C4-2B (cell line): ENCODE data around the gene INPP5J.

Experiments
- CTCF ChIP-seq: fragments of 450-650 bp; conservative IDR thresholded peaks from 2 replicates; pipeline ENCODE4 v1.5.1; 2017; ENCODE audit warnings: mild to moderate bottlenecking
- ZFX ChIP-seq: fragments of 450-650 bp; IDR thresholded peaks from 2 replicates; pipeline ENCODE4 v1.6.1; 2017

DNA sequence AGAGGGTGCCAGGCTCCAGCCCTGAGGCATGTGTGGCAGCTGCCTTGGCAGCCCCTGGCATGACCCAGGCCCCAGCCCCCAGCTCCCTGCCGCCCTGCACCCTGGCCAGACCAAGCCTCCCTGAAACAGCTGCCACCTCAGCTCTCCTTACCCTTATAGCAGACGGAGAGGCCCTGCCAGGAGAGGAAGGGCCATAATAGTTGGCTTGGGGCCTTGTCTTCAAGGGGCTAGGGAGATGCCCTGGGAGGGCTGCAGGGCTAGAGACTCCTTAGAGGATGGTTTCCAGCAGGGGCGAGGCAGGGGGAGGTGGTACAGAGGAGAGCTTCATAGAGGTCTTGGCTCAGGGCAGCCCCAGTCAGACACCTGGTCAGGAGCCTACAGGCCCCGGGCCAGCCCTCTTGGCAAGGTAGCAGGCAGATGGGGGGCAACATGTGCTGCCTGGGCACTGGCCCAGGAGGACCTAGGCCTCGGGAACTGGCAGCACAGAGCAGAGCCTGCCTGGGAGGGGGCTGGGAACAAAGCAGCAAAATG lies 28.7 kb upstream of the INPP5J start:
- TF ChIP-seq CTCF (no peak), ZFX (no peak)
